IMR-90 (cell line): ENCODE data around the gene ZNF586. TPM values are rescaled to one million over a fixed set of nuclear protein-coding genes. Genes with fewer than 3 reads are reported as not detected.
"Not testable (repeated sequence)": the region's sequence is repeated elsewhere in the genome, so short reads cannot be mapped to it uniquely, and the experiment has no call there.

Experiments used
- ATAC-seq: fragments of 200-7000 bp; cut with Tn5 transposase; 2 replicates; pipeline ENCODE4 v1.9.1; 2020; ENCODE audit warnings: low read depth, mild to moderate bottlenecking, moderate library complexity
- BruUV-seq: library from RNA; stranded (reverse); fragments of 400-500 nt; replicated peaks from 2 replicates; lab custom pipeline; 2021; lab: Mats Ljungman, UMichigan
- CTCF ChIA-PET: fragments of 300-600 bp; formaldehyde crosslinking; extraction: SDS; loops from one replicate; lab custom pipeline; 2021; ENCODE audit warnings: antibody characterized with exemption; lab: Yijun Ruan, JAX
- POLR2A ChIA-PET: fragments of 300-600 bp; sonication (Branson Sonifier 250); formaldehyde crosslinking; loops from one replicate; lab custom pipeline; 2022; ENCODE audit warnings: antibody characterized with exemption; ENCODE audit not compliant: unreplicated experiment; lab: Charles Lee
- DNase-seq: peaks from one replicate; pipeline ENCODE4 v3.0.0; 2013
- H2AFZ ChIP-seq: replicated peaks from 2 replicates; pipeline ENCODE3; 2013; ENCODE audit warnings: low read length, mild to moderate bottlenecking; ENCODE audit not compliant: poor library complexity
- H2AK5ac ChIP-seq: 2 replicates; pipeline ENCODE4 v1.6.1; 2013; ENCODE audit warnings: low read depth, low read length, inconsistent platforms
- H2AK9ac ChIP-seq: replicated peaks from 2 replicates; pipeline ENCODE3; 2013; ENCODE audit warnings: mild to moderate bottlenecking, low read depth, low read length, moderate library complexity; ENCODE audit not compliant: poor library complexity
- H2BK120ac ChIP-seq: 2 replicates; pipeline ENCODE4 v1.6.1; 2013; ENCODE audit warnings: low read depth, low read length, inconsistent platforms
- H2BK15ac ChIP-seq: 3 replicates; pipeline ENCODE4 v1.6.1; 2013; ENCODE audit warnings: low read depth, low read length, inconsistent platforms
- H2BK20ac ChIP-seq: 2 replicates; pipeline ENCODE4 v1.6.1; 2013; ENCODE audit warnings: low read depth, mild to moderate bottlenecking, inconsistent platforms, low read length, moderate library complexity
- H2BK5ac ChIP-seq: 2 replicates; pipeline ENCODE4 v1.6.1; 2013; ENCODE audit warnings: mild to moderate bottlenecking, low read depth, low read length, inconsistent platforms; ENCODE audit not compliant: poor library complexity, severe bottlenecking
- H3K14ac ChIP-seq: replicated peaks from 2 replicates; pipeline ENCODE4 v1.6.1; 2013; ENCODE audit warnings: low read depth, low read length, inconsistent platforms
- H3K18ac ChIP-seq: 2 replicates; pipeline ENCODE4 v1.6.1; 2013; ENCODE audit warnings: low read depth, low read length, control low read depth
- H3K23ac ChIP-seq: 2 replicates; pipeline ENCODE4 v1.6.1; 2013; ENCODE audit warnings: low read depth, low read length, inconsistent platforms
- H3K27ac ChIP-seq: 2 replicates; pipeline ENCODE4 v1.5.1; 2013; ENCODE audit warnings: mild to moderate bottlenecking, control low read depth, low read length; ENCODE audit not compliant: insufficient read depth
- H3K27me3 ChIP-seq: 2 replicates; pipeline ENCODE4 v1.6.1; 2013; ENCODE audit warnings: low read length; ENCODE audit not compliant: control insufficient read depth, insufficient read depth
- H3K36me3 ChIP-seq: 2 replicates; pipeline ENCODE4 v1.6.1; 2013; ENCODE audit warnings: low read length, mixed read lengths; ENCODE audit not compliant: control insufficient read depth, insufficient read depth
- H3K4ac ChIP-seq: 2 replicates; pipeline ENCODE4 v1.6.1; 2013; ENCODE audit warnings: low read depth, low read length, inconsistent platforms
- H3K4me1 ChIP-seq: 2 replicates; pipeline ENCODE4 v1.6.1; 2013; ENCODE audit warnings: low read length, mixed read lengths; ENCODE audit not compliant: control insufficient read depth, insufficient read depth
- H3K4me2 ChIP-seq: 2 replicates; pipeline ENCODE4 v1.6.1; 2013; ENCODE audit warnings: low read depth, mild to moderate bottlenecking, control low read depth, low read length, moderate library complexity
- H3K4me3 ChIP-seq: 2 replicates; pipeline ENCODE4 v1.5.1; 2013; ENCODE audit warnings: low read depth, mild to moderate bottlenecking, control low read depth, low read length, moderate library complexity; ENCODE audit not compliant: insufficient read depth
- H3K56ac ChIP-seq: 2 replicates; pipeline ENCODE4 v1.6.1; 2013; ENCODE audit warnings: low read length, inconsistent platforms; ENCODE audit not compliant: insufficient read depth; ENCODE audit errors: extremely low read depth
- H3K79me1 ChIP-seq, 2 experiments: 2 replicates each; pipeline ENCODE4 v1.6.1; 2013; ENCODE audit warnings: low read length in 2 of 2, inconsistent platforms in 1 of 2, low read depth in 1 of 2
- H3K9ac ChIP-seq: 2 replicates; pipeline ENCODE4 v1.6.1; 2013; ENCODE audit warnings: low read depth, low read length, control low read depth
- H3K9me1 ChIP-seq: 2 replicates; pipeline ENCODE4 v1.6.1; 2013; ENCODE audit warnings: low read length, inconsistent platforms; ENCODE audit not compliant: insufficient read depth
- H3K9me3 ChIP-seq: 2 replicates; pipeline ENCODE4 v1.6.1; 2013; ENCODE audit warnings: low read length; ENCODE audit not compliant: control insufficient read depth, insufficient read depth
- H4K20me1 ChIP-seq: 2 replicates; pipeline ENCODE4 v1.6.1; 2013; ENCODE audit warnings: low read length, inconsistent platforms; ENCODE audit not compliant: insufficient read depth
- H4K5ac ChIP-seq: 2 replicates; pipeline ENCODE4 v1.6.1; 2013; ENCODE audit warnings: mild to moderate bottlenecking, low read depth, low read length, control low read depth
- H4K8ac ChIP-seq, 2 experiments: 2 replicates each; pipeline ENCODE4 v1.6.1; 2013; ENCODE audit warnings: low read depth in 2 of 2, low read length in 2 of 2, control low read depth in 1 of 2, inconsistent platforms in 1 of 2
- H4K91ac ChIP-seq: 2 replicates; pipeline ENCODE4 v1.6.1; 2013; ENCODE audit warnings: low read depth, low read length, inconsistent platforms; ENCODE audit not compliant: insufficient read depth
- WGBS, 2 experiments: methylation state at CpG; one replicate each; pipeline versions ENCODE4 v1.1.5 to v1.1.7; 2013; ENCODE audit warnings: missing lambda C conversion rate in 2 of 2; ENCODE audit not compliant: insufficient read length in 1 of 2; ENCODE audit errors: extremely low coverage in 2 of 2; 5-methylcytosine and 5-hydroxymethylcytosine counted together
- dilution Hi-C: fragments of 300-500 bp; cut with HindIII; formaldehyde crosslinking; loops from one replicate; pipeline ENCODE4 v1.14.3; 2018; ENCODE audit warnings: low sequenced_read_pairs; ENCODE audit not compliant: unreplicated experiment
- in situ Hi-C: fragments of 300-500 bp; cut with MboI; formaldehyde crosslinking; loops from 3 replicates; pipeline ENCODE4 v1.14.3; 2019; ENCODE audit warnings: low sequenced_read_pairs, inconsistent platforms, mixed read lengths
- intact Hi-C: fragments of 100-400 bp; cut with micrococcal nuclease; formaldehyde crosslinking; loops from 2 replicates; pipeline ENCODE4 v1.10.0; 2022
- polyA plus RNA-seq, 3 experiments: library from polyadenylated mRNA; depleted of rRNA; stranded (reverse); fragments of >200 nt; gene quantifications; 2 replicates each; pipeline ENCODE4 v1.2.3, GENCODE V29; 2012; ENCODE audit warnings: low replicate concordance in 1 of 3
- total RNA-seq: library from RNA; depleted of rRNA; stranded (reverse); fragments of >200 nt; gene quantifications from 2 replicates; pipeline ENCODE4 v1.2.3, GENCODE V29; 2012

ZNF586 gene
- total and polyA plus RNA-seq, 2 of the 4 experiments (the other 2 are of a cell fraction): 5.6 to 18.6 TPM

DNA sequence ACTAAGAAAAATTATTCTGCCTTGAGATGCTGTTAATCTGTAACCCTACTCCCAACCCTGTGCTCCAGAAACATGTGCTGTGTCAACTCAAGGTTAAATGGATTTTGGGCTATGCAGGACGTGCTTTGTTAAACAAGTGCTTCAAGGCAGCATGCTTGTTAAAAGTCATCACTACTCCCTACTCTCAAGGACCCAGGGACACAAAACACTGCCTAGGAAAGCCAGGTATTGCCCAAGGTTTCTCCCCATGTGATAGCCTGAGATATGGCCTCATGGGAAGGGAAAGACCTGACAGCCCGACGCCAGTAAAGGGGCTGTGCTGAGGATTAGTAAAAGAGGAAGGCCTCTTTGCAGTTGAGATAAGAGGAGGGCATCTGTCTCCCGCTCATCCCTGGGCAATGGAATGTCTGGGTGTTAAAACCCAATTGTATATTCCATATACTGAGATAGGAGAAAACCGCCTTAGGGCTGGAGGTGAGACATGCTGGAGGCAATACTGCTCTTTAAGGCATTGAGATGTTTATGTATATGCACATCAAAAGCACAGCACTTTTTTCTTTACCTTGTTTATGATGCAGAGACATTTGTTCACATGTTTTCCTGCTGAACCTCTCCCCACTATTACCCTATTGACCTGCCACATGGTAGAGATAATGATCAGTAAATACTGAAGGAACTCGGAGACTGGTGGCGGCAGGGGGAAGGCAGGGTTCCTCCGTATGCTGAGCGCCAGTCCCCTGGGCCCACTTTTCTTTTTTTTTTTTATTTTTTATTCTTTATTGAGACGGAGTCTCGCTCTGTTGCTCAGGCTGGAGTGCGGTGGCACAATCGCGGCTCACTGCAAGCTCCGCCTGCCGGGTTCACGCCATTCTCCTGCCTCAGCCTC, 41.2 kb downstream of the ZNF586 start:
- CTCF ChIA-PET, H3K23ac ChIP-seq, H3K4me1 ChIP-seq, intact Hi-C loops, H4K8ac ChIP-seq, H3K9ac ChIP-seq, H3K14ac ChIP-seq, H3K27ac ChIP-seq, H2BK15ac ChIP-seq, H2AK5ac ChIP-seq, H4K20me1 ChIP-seq, H2AFZ ChIP-seq, H4K91ac ChIP-seq, H3K9me1 ChIP-seq, H3K4me3 ChIP-seq, DNase-seq, in situ Hi-C loops, H3K18ac ChIP-seq, BruUV-seq, H3K56ac ChIP-seq, H3K4ac ChIP-seq, H4K5ac ChIP-seq, H2AK9ac ChIP-seq, H3K9me3 ChIP-seq, POLR2A ChIA-PET, H2BK120ac ChIP-seq, ATAC-seq, H3K27me3 ChIP-seq, dilution Hi-C loops, H2BK5ac ChIP-seq, H2BK20ac ChIP-seq, H3K4me2 ChIP-seq: not testable (repeated sequence)
- H3K36me3 ChIP-seq: peaks cover 15% of the 10 kb centered on the region
- peaks cover 24 to 54% of the 10 kb centered on the region in 2 experiments for H3K79me1 ChIP-seq
- WGBS, 2 experiments: no CpG with 5 or more reads among the region's 17 CpGs
